GM19438 (cell line): ENCODE measurements around the gene SCN9A.
"Not testable (repeated sequence)": the region's sequence is repeated elsewhere in the genome, so short reads cannot be mapped to it uniquely, and the experiment has no call there.

Experiments used
- ATAC-seq: cut with Tn5 transposase; IDR thresholded peaks from one replicate; pipeline ENCODE4 v1.9.1; 2021; ENCODE audit warnings: low read depth; ENCODE audit not compliant: unreplicated experiment

SCN9A gene

DNA sequence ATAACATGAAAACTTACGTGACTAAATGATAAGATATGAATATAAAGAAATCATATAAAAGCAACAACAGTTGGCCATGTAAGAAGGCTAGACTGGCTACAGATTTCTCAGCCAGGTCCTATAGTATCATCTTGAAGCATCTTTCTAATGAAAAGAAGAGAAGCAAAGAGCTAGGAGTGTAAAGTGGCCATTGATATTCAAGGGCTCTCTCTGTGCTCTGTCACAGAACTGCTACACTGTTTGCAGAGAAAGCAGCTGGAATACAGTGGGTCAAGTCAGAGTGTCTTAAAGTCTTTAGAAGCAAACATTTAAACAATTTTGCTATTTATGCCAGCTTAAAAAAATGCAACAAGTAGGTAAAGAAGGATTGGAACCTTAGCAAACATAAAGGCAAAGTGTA is 118.8 kb downstream of the SCN9A start:
- no peak for ATAC-seq

DNA sequence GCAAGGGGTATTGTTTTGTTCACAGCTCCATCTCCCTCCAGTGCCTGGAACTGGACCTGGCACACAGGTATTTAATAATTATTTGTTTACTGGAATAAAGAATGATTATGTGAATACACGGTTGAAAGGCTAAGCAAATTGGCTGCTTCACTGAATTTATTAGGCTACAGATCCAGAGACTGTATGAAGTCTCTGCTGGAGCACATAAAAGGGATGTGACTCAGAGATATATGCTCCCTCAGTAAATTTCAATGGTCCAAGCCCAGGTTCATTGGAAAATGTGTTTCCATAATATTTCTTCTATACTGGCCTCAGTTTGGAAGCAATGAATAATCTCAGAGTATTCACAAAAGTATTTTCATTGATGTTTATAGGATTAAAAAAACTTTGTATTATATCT is 126.4 kb downstream of the SCN9A start:
- no peak for ATAC-seq

DNA sequence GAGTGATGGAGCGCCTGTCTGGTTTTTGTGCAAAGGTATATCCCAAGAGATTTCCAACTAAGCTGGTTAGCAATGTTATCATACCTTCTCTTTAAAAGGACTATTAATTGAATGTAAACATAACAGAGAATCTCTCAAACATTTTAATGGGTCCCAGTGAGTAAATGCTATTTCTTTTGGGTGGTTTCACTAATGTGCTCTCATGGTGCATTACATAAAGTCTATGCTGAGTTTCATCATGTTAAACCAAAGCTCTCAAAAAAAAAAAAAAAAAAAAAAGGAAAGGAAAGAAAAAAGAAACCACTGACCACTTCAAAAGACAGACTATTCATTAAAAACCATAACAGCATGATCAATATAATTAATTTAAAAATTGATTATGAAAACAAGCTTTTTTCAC is 128.8 kb downstream of the SCN9A start:
- no peak for ATAC-seq

DNA sequence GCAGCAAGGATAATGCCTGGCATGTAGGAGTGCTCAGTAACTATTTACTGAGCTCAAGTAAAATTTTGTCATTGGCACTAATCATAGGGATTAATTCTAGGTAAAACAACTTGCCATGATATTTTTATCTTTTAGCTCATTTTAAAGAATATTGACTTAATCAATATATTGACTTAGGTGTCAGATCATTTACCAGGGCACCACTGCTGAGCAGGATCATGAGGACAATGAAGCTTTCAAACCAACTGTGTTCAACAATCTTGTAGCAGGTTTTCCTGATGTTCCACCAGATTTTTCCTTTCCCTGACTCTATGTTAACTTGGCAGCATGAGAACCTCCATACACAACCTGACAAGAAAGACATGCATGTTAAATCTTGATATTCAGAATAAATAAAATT is 133.4 kb downstream of the SCN9A start:
- no peak for ATAC-seq

DNA sequence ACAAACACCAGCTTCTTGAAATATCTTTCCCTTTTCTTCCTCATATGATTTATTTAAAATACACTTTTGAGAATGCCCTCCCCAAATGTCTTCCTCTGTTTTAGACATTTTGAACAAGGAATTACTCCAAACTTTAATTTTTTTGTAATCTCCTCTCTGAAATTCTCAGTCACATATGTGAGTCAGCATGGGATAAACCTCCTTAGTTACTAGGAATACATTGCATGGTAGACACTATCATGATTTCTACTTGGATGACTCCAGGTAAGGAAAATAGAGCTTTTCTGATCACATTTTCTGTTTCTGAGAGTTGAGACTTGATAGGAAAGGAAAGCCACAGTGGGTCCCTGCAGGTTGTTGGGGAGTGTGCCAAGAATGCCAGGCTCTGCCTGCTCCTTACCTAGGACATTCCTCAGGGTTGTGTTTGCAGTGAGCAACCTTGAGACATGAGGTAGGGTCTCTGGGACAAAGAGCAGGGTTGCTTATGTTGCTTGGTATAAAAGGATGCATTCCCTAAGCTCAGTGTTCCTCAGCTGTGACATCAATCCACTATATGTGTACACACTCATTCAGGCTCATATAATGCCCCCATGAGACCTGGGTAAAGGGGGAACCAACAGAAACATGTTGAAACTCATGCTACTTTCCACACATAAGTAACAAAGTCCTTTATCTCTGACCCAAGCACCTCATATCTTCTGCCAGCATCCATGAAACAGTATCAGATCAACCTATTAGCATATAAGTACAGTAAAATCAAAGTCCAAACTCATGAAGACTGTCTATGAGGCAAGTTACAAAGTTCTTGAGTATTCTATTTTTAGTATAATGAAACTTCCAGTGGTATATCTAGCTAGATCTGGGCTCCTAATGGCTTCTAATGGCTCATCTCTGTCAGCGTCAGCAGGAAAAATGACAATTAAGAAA is 135.1 kb downstream of the SCN9A start:
- ATAC-seq: no peak

DNA sequence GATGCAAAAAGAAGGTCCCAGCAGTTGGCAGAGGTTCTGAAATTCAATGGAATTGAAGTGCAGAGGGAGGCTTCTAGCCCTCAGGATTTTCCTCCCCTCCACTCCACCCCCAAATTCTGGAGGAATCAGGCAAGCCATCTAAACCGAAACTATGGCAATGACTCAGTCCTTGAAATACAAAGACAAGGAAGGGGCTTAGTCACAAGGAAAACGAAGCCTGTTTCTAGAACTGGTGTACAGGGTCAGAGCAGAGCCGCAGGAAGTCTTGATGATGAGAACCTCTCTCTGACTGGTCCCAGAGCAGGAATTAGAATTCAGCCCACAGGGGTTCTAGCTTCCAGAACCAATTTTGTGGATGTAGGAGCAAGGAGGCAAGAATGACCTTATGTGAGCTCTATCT is 136.2 kb downstream of the SCN9A start:
- no peak for ATAC-seq

DNA sequence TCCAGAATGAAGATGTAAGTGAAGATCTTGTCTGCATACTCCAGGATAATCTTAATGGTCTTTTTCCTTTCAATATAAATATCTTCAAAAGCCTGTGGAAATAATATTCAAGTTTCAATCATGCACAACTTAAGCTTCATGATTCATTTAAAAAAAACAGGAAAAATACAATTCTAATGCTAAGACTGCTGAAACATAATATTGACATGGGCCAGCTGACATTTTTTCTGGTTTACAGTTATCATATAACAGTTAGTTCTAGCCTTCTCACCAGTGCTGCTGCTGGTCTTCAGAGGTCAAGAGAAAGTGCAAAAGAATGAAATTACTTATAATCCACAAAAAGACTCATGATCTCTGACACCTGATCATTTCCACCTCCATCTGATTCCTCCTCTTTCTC is 137.6 kb downstream of the SCN9A start:
- no peak for ATAC-seq

DNA sequence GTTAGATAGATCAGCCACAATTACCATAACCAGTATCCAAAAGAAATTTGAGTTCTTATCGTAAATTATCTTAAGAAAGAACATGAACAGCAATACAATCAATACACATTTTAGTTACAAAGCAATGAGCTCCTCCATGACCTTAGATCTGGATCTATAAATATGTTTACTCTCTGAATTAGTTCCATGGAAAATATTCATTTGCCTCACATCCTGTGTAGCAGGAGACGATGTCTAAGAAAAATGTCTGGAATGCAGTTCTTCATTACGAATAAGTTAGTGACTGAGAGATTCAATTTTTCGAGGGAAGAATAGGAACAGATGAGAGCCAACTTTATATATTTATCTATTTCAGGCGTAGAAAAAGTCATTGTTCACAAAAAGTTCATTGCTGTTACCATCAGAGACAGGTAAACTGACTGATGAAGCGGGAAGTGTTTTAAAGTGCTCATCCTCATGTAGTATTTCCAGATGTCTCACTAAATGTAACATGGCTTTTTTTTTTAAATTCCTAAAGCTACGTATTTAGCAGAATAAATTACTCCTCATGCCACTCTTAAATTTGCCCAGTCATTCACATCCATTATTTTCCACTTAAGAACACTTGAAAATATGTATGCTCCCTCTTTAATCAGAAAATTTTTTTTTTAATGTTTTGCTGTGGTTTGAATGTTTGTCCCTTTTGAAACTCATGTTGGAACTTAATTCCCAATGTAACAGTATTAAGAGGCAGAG is 141.5 kb downstream of the SCN9A start:
- no peak for ATAC-seq

DNA sequence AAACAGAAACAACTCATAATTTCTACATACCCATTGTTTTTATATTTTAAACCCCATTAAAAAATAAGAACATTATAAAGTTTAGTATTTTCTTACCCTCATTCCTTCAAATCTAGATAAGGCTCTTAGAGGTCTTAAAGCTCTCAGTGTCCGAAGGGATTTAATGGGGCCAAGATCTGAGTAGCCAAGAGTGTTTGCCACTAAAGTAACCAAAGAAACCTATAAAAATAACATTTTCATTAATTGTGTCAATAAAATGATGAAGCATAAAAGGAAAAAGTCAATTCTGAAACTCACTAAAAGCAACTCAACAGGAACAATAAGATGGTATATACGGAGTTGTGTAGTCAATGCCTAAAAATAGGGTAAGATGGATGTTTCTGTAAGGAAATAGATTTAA is 142.5 kb downstream of the SCN9A start:
- no peak for ATAC-seq

DNA sequence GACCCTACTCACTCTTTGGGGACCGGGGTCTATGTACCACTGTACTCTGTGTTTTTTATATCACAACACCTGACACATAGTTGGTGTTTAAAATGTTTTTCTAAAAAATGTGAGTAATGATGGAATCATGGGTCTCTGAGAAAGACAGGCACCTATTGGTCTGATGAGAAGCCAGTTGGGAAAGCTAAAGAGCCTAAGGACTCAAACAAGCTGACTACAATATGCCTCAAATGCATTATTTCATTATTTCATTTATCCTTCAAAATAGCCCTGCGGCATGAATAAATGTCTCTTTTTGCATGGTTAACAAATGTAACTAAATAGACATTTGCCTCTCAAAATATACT is 145.0 kb downstream of the SCN9A start:
- no peak for ATAC-seq

DNA sequence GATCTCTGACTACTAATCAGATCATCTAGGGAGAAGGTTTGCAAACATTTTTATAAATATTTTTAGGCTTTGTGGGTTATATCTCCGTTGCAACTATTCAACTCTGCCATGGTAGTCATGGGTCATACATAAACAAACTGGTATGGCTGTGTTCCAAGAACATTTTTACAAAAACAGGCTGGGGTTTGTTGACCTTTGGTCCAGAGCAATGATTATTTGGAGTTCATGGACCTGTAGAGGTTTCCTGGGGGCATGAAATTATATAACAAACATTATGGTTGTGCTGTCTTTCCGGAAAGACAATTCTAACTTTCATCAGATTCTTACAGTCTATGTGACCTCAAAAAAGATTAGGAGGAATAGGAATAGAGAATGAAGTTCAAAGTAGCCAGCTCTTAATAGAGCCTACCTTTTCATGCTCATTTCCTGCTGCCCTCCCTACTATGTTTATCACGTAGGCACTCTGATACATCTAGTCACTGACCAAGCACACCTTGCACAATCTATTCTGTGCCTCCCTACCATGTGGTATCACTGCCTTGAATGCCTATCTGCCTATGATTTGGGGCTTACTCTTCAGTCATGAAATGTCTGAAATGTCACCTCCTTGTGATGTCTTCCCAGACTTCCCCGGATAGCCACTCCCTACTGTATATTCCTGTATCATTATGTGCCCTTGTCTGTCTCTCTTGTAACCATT is 145.6 kb downstream of the SCN9A start:
- no peak for ATAC-seq

DNA sequence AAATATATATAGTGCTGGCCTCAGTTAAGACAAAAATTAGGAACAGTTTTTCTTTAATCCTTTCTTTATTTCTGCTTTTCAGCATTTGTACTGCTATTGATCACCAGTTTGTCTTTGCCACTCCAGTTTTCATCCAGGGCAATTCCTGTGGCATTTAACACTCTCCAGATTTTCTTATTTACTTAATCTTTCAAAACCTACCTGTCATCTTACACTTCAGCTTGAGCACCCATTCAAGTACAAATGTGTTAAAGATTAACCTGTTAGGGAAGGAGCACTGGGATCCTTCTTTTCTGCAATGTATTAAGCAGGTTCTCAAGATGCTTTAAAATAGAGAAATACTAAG is 146.1 kb downstream of the SCN9A start:
- no peak for ATAC-seq

DNA sequence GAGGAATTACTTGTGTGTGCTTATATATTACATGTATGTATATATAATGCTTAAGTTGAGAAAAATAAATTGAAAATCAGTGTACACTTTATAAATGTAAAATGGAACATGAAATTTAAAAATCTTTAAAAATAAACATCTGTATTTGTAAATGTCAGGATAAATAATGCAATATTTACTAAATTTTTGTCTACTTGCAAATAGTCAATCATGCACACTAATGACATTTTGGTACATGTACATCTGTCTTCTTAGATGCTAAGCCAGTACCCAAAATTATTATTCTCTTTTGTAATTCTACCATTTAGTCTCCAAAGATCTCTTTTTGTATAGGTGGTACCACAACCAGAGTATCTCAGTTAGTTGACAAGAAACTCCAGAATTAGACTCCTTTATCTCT is 151.5 kb downstream of the SCN9A start:
- no peak for ATAC-seq

DNA sequence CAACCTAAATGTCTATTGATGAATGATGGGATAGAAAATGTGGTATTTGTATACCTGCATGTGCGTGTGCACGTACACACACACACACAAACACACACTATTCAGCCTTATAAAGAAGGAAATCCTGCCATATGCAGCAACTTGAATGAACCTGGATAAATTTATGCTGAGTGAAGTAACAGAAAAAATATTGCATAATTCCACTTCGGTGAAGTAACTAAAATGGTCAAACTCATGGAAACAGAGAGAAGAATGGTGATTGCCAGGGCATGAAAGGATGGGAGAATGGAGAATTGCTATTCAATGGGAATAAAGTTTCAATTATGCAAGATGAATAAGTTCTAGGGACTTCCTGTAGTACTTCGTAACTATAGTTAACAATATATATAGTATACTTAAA is 152.4 kb downstream of the SCN9A start:
- no peak for ATAC-seq

DNA sequence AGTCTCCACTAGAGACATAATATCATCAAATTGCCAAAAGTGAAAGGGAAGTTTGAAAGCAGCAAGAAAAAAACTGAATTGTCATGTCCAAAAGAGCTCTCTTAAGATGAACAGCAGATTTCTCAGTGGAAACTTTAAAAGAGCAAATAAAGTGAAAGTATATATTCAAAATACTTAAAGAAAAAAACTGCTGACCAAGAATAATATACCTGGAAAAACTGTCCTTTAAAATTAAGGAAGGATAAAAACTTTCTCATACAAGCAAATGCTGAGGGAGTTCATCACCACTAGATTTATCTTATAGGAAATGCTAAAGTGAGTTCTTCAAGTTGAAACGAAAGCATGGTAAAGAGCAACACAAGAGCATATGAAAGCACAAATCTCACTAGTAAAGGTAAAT is 164.7 kb downstream of the SCN9A start:
- no peak for ATAC-seq

DNA sequence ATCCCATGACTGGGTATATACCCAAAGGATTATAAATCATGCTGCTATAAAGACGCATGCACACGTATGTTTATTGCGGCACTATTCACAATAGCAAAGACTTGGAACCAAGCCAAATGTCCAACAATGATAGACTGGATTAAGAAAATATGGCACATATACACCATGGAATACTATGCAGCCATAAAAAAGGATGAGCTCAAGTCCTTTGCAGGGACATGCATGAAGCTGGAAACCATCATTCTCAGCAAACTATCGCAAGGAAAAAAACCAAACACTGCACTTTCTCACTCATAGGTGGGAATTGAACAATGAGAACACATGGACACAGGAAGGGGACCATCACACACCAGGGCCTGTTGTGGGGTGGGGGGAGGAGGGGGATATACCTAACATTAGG is 165.8 kb downstream of the SCN9A start:
- ATAC-seq: not testable (repeated sequence)

DNA sequence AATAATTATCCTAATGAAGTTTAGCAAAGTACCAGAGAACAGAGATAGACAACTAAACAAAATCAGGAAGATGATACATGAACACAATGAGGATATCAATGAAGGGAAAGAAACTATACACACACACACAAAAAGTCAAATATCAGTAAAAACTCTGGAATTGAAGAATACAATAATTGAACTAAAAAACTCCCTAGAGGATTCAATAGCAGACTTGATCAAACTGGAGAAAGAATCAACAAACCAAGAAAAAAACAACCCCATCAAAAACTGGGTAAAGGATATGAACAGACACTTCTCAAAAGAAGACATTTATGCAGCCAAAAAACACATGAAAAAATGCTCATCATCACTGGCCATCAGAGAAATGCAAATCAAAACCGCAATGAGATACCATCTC is 166.4 kb downstream of the SCN9A start:
- ATAC-seq: not testable (repeated sequence)

DNA sequence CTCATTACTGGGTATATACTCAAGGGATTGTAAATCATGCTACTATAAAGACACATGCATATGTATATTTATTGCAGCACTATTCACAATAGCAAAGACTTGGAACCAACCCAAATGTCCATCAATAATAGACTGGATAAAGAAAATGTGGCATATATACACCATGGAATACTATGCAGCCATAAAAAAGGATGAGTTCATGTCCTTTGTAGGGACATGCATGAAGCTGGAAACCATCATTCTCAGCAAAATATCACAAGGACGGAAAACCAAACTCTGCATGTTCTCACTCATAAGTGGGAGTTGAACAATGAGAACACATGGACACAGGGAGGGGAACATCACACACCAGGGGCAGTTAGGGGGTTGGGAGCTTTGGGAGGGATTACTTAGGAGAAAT is 169.6 kb downstream of the SCN9A start:
- ATAC-seq: not testable (repeated sequence)

DNA sequence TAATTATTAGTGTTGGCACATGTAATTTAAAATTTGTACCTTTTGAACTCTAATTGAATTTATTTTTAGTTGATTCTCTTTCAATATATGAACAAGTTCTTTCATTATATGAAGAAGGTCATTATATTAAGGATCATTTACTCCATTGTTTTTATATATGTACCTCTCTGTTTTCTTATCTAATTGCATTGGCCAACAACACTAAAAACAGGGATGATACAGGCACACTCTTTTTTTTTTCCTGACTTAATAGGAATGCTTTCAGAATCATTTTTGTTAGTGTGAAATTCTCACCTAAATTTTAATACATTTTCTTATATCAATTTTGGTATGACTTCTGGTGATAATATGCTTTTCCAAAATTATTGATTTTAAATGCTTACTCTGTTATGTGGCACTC is 173.0 kb downstream of the SCN9A start:
- ATAC-seq: no peak

DNA sequence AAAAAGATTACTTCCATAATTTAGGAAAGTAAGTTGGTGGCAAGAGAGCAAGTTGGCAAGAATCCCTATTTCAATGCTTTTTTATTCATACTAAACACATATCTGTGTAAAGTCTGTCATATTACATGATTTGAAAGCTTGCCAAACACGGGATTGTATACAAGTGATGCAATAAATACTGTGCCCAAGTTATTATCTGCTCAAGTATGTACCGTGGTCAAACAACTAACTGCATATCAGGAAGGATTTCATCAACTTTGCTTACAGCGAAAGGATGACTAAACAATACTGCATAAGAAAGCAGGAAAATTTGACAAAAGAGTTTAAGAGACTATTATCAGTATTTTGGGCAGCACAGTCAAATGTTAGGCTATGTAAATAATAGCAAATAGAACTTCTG is 178.3 kb downstream of the SCN9A start:
- ATAC-seq: no peak

DNA sequence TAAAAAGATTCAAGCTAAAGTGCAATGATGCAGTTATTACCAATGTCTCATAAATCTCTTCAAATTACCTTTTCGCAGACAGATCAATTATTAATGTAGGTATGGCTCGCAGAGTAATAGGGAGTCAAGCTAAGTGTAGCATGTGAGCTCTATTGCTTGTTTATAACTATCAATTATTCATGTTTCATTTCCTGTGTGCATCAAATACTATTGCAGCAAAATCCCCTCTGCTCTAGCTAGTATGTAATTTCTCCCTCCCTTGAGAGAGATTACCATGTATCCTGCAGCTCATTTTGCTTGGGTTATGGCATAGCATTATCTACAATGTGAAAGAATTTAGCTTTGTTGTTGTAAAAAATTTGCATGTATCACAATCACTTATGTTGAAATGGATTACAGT is 182.3 kb downstream of the SCN9A start:
- no peak for ATAC-seq

DNA sequence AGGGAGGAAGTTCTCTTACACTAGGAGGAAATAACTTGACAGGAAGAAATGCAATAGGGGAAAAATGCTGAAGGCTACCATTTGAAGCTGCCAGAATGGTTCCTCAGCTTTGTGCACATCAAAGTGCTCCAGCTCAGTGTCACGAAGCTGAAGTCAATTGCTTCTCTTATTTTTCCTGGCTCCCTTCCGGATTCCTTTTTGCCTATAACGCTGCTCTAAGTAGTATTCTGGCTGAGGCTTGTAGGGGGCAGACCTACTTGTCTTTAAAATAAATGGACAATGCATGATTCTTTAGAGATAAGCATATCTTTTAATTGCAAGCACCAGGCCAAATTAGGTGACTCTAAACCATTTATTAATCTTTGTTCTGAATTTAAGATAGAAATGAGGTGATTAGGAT is 187.7 kb downstream of the SCN9A start:
- no peak for ATAC-seq
